NCI-H2081 treated with DMSO at 0.1 percent for 48 hours (cell line): ENCODE results near the gene CACNA1G.

ENCODE experiments used
- DNase-seq: peaks from one replicate; lab custom pipeline; 2025; lab: John Stamatoyannopoulos, UW

The CACNA1G gene

GRCh38 chr17:50533720-50534148, 26.8 kb upstream of the CACNA1G start:
- DNase-seq, result no peak

- no peak for DNase-seq
Observed at GRCh38 chr17:50534222-50534978, 26.1 kb upstream of the CACNA1G start.

DNA sequence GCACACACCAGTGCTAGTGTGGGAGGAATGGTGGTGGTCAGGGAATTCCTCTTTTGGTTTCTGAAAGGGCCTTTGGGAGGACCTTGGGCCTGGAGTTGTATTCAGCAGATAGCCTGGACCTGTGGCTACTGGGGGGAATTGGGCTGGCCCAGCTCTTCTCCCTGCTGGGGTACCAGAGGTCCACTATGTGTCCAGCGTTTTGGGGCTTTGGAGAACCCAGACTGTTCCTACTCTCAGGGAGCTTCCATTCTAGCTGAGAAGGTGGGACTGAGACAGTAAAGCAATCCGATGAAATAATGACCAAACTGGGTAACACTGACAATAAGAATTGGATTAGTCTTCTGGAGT, 25.6 kb upstream of the CACNA1G start:
- no peak for DNase-seq

DNA sequence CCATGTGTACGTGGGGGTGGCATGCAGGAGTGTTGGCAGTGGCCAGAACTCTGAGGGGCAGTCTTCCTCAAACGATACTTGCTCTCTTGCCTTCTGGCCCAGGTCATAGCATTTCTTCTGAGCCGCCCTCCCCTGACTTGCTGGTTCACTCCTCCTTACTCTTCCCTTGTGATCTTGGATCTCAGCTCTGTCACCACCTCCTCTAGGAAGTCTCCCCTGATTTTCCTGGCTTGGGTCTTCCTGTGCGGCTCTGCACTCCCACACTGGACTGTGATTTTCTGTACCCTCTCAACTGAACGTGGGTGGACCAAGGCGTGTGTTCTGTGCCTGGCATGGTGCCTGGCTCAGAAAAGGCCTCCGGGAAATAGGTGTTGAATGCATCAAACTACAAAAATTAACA, 25.1 kb upstream of the CACNA1G start:
- DNase-seq, result no peak

DNA sequence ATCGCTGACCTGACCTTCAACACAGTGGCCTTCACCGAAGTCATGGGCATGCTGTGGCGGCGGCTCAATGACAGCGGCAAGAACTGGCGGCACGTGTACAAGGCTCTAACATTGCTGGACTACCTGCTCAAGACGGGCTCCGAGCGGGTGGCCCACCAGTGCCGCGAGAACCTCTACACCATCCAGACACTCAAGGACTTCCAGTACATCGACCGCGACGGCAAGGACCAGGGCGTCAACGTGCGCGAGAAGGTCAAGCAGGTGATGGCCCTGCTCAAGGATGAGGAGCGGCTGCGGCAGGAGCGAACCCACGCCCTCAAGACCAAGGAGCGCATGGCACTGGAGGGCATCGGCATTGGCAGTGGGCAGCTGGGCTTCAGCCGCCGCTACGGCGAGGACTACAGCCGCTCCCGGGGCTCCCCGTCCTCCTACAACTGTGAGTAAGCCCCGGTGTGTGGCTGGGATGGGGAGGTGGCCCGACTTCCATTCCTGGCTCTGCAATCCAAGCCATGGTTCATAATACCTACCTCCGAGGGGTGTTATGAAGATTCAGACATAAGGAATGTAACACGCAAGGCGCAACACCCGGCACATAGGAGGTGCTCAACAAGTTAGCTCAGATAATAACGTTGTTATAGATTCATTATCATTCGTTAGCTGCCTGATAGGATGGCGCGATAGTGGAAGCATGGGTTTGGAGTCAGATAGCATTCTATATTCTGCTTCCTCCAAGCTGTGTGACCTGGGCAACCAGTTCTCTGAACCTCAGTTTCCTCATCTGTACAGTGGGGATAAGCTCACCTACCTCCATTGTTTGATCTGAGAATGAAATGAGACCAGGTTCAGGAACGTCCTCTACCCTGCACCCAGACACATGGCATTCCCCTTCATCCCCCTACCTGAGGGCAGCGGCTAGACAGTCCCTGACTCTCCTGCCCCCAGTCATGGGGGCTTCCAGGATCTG, 23.6 kb upstream of the CACNA1G start:
- DNase-seq, result no peak

DNA sequence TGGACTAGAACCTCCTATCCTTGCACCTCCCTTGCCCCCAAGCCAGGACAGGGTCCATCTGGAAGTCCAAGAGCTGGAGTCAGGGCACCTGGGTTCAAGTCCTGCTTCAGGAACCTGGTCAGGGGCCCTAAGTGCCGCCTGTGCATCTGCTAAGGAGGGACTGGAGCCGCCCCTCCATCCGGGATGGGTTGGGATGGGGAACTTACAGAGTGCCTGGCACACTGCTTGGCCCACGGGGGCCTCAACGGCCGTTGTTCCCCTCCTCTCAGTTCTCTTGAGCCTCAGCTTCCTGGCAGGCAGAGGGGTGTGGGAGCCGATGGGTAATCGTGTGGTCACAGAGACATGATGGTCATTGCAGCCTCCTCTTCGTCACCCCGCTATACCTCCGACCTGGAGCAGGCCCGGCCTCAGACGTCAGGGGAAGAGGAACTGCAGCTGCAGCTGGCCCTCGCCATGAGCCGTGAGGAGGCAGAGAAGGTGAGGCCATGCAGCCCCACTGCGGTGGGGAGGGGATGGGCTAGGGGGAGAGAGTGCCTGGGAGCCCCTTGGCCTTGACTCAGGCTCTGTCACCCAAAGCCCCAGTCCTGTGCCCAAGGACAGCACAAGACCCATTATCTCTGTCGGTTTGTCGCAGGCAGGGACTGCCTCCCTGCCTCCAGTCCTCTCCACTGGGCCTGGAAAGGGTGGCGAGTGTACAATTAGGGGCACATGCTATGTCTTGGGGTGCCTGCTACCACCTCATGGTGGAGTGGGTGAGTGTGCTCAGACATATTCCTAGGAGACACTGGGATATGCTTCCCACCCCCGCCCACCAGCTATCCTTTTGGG, 22.6 kb upstream of the CACNA1G start:
- no peak for DNase-seq

GRCh38 chr17:50538549-50539410, 21.7 kb upstream of the CACNA1G start:
- DNase-seq, result no peak

- DNase-seq, result no peak
Observed at GRCh38 chr17:50539762-50540559, 20.6 kb upstream of the CACNA1G start.

DNA sequence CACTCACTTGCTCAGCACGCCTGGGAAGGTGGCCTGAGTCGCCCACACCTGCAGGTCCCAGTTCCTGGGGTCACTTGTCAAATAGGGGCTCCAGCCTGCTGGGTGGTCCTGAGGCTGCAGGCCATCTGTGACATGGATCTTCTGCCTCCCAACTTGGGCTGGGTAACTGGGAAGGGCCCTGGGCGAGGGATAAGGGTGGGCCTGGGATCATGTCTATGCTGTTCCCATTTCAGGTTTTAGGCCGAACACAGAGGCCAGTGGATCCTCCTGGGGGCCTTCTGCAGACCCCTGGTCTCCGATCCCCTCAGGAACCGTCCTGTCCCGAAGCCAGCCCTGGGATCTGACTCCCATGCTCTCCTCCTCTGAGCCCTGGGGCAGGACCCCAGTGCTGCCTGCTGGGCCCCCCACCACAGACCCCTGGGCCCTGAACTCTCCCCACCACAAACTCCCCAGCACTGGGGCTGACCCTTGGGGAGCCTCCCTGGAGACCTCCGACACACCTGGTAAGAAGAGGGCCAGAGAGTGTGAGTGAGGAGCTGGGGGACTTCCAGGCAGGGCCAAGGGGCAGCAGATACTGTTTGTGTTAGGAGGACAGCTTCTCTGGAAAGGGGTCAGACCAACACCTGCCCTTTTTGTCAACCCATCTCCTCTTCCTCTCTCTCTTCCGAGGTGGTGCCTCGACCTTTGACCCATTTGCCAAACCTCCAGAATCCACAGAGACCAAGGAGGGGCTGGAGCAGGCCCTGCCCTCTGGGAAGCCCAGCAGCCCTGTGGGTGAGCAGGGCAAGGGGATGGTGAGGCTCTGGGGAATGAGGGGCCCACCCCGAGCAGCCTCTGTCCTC, 19.7 kb upstream of the CACNA1G start:
- no peak for DNase-seq

- DNase-seq, result no peak
Observed at GRCh38 chr17:50541402-50541715, 19.2 kb upstream of the CACNA1G start.

DNA sequence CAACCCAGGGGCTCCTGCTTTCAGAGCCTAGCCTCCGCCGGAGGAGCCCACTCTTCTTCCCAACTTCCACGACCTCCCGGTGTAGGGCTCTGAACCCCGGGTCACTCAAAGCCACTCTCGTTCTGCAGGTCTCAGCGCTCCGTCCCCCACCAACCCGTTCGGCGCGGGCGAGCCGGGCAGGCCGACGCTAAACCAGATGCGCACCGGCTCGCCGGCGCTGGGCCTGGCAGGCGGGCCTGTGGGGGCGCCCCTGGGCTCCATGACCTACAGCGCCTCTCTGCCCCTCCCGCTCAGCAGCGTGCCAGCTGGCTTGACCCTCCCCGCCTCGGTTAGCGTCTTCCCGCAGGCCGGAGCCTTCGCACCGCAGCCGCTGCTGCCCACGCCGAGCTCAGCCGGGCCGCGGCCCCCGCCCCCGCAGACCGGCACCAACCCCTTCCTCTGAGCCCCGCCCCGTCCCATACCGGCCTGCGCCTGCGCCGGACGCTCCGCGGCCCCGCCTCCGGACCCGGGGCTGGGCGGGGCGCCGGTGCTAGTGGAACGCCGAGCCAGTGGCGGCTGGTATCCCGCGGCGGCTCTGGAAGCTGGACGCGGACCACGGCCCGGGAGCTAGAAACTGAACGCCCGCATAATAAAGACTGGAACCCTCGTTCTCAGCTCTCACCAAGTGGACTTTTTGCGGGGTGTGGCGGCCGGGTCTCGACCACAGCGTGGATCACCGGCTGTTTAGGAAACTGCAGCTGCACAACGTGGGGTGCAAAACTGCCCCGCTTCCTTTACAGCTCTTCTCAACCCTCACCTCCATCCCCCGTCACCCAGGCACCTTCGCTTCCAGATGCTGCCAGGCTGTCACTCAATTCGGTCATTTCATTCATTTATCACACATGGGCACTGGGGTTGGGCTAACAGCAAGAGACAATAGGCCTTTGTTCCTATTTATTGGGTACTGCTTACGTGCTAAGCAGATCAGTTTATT, 18.5 kb upstream of the CACNA1G start:
- no peak for DNase-seq

DNA sequence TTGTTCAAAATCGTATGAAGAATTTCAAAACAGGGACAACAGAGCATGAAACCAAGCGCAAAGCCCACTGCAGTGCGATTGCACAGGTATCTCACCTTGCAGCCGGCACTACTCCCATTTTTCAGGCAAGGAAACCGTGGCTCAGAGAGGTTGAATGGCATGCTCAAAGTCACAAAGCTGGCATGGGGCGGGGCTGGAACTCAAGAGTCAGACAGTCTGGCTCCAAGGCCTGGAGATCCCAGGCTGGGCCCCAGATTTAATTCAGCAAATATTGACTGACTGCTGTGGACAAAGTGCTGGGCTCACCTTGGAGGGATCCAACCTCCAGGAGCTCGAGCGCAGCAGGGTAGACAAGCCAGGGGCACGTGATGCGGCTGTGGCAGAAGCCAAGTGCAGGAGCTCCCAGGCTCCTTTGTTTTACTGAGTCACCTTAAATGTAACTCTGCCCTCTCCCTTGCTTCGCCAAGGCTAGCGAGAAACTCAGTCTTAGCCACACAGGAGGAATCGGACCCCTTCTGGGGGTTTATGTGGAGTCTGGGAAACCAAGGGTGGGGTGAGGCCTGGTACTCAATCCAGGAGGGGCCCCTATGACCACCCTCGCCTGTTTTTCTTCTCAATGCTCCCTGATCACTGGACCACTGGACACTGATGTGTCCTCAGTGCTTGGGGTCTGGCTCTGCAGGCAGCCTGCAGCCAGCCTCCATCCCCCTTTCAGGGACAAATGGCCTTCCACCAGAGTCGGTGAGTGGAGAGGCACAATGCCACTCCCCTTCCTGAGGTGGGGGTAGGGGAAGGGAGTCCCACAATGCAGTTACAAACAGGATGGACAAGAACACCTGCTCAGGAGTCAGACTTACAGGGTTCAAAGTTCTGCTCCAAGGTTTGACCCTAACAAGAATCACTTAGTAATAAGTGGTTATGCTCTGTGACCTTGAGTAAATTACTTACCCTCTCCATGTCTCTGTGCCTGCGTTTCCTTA, 17.4 kb upstream of the CACNA1G start:
- no peak for DNase-seq

- DNase-seq, result no peak
Observed at GRCh38 chr17:50544516-50544915, 16.0 kb upstream of the CACNA1G start.

DNA sequence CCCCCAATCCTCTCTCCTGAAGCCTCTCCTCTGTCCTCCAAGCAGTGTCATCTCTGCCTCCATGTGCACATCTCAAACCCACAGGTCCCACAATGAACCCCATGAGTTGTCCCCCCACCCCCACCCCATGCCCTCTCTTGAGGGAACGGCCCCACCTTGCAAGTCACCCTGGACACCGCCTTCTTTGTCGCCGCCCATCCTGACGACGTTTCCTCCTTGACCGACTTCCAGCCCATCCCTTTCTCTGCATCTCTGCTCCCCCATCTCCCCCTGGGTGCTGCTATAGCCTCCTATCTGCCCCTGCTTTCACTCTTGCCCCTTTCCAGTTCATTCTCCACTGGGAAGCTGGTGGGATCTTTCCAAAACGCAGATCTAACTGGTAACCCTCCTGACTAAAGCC, 15.2 kb upstream of the CACNA1G start:
- DNase-seq, result no peak

DNA sequence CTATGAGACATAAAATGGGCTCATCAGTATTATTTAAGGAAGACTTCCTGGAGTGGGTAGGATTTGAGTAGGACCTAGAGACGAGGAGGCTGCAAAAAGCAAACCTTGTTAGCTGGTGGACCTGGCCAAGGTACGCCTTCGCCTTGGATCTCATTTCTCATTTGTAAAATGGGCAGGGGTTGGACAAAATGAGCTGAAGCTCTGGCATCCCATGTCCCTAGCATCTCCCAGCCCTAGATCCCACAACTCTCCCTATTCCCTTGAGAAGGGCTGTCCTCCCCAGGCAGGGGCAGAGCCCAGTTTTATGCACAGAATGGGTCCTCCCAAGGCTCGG, 13.8 kb upstream of the CACNA1G start:
- DNase-seq, result no peak

DNA sequence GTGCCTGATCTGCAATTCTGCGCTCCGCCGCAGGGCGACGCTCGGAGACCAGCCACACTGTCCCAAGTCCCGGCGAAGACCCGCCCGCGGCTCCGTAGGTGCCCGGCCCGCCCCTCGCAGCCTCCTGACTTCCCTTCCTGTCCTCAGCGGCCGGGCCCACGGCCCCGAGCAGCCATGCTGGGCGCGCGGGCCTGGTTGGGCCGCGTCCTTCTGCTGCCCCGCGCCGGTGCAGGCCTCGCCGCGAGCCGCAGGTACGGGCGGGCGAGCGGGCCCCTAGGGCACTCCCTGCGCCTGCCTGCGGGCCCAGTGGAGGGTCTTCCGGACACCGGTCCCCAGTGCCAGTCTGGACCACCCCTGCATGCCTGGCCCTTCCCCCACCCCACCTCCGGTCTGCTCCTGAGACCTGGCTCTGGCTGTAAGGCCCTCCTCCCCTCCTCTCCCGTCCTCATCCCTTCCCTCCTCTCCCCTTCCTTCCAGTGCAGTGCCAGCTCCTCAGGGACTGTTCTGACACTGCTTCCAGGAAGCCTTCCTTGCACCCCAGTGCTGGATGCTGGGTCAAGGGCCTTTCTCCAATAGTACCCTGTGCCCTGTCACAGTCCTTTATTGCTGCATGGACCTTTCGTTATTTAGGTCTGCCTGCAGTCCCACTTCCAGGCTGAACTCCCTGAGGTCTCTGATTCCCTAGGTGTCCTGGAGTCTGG, 13.3 kb upstream of the CACNA1G start, which contains the start of gene SPATA20:
Gene SPATA20 (plus strand): TSS at position 140 of the 701 bp plus-strand sequence. CDS start 35 bp downstream, at position 175.
- DNase-seq, result peak; percentile 67

GRCh38 chr17:50547736-50548083, 12.8 kb upstream of the CACNA1G start:
- no peak for DNase-seq
